Esophagus squamous epithelium (tissue), 4 donors: ENCODE measurements around the gene SRMS.

Source experiments
- CTCF ChIP-seq, 6 experiments: fragments of 450-650 bp in 4 of 6; fragments of 200-600 bp in 2 of 6; sonication (generic) in 2 of 6; IDR thresholded peaks; one replicate each; pipeline ENCODE4 v1.5.1; 2016 to 2019; ENCODE audit warnings: antibody characterized with exemption in 6 of 6, mild to moderate bottlenecking in 4 of 6, moderate library complexity in 4 of 6
- POLR2A ChIP-seq, 4 donors: fragments of 450-650 bp; IDR thresholded peaks; one replicate each; pipeline ENCODE4 v1.6.1; 2017; ENCODE audit warnings: antibody characterized with exemption in 4 of 4, mild to moderate bottlenecking in 4 of 4, moderate library complexity in 3 of 4

- no peak for TF ChIP-seq CTCF (IDR thresholded peaks at IDR 0.05)
- no peak for TF ChIP-seq POLR2A (IDR thresholded peaks at IDR 0.05)
Measured at GRCh38 chr20:63491635-63492230, 55.8 kb downstream of the SRMS start.
